ENCODE results near the gene NEMF. TPM values are rescaled to one million over a fixed set of nuclear protein-coding genes. Genes with fewer than 3 reads are reported as not detected.

Gene NEMF
- polyA plus RNA-seq, 1 experiment: 12.6 TPM

DNA sequence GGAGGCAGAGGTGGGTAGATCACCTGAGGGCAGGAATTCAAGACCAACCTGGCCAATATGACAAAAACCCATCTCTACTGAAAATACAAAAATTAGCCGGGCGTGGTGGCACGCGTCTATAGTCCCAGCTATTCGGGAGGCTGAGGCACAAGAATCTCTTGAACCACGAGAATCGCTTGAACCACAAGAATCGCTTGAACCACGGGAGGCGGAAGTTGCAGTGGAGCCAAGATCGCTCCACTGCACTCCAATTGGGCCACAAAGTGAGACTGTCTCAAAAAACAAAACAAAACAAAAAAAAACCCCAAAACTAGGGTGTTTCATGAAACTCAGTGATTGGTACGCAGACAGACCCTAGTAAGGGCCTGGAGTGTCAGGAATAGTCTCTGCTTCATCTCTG is 33.9 kb upstream of the NEMF start:
- POLR2A ChIA-PET: no interaction called here
- CTCF ChIA-PET: no interaction called here
- H3K4me3 ChIP-seq (ENCODE audit: low read depth, low read length): no peak overlapping the region
- TF ChIP-seq, protein P1, sequence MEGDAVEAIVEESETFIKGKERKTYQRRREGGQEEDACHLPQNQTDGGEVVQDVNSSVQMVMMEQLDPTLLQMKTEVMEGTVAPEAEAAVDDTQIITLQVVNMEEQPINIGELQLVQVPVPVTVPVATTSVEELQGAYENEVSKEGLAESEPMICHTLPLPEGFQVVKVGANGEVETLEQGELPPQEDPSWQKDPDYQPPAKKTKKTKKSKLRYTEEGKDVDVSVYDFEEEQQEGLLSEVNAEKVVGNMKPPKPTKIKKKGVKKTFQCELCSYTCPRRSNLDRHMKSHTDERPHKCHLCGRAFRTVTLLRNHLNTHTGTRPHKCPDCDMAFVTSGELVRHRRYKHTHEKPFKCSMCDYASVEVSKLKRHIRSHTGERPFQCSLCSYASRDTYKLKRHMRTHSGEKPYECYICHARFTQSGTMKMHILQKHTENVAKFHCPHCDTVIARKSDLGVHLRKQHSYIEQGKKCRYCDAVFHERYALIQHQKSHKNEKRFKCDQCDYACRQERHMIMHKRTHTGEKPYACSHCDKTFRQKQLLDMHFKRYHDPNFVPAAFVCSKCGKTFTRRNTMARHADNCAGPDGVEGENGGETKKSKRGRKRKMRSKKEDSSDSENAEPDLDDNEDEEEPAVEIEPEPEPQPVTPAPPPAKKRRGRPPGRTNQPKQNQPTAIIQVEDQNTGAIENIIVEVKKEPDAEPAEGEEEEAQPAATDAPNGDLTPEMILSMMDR (IDR thresholded peaks at IDR 0.05; ENCODE audit: insufficient read depth, low read depth, low read length): no peak
- no peaks in the 10 kb centered on the region for H3K36me3 ChIP-seq (ENCODE audit: control insufficient read depth, insufficient read depth, low read length)
- no peaks in the 10 kb centered on the region for H3K27me3 ChIP-seq (ENCODE audit: control insufficient read depth, insufficient read depth, low read length)
- no peak for DNase-seq (ENCODE audit: low read depth)

DNA sequence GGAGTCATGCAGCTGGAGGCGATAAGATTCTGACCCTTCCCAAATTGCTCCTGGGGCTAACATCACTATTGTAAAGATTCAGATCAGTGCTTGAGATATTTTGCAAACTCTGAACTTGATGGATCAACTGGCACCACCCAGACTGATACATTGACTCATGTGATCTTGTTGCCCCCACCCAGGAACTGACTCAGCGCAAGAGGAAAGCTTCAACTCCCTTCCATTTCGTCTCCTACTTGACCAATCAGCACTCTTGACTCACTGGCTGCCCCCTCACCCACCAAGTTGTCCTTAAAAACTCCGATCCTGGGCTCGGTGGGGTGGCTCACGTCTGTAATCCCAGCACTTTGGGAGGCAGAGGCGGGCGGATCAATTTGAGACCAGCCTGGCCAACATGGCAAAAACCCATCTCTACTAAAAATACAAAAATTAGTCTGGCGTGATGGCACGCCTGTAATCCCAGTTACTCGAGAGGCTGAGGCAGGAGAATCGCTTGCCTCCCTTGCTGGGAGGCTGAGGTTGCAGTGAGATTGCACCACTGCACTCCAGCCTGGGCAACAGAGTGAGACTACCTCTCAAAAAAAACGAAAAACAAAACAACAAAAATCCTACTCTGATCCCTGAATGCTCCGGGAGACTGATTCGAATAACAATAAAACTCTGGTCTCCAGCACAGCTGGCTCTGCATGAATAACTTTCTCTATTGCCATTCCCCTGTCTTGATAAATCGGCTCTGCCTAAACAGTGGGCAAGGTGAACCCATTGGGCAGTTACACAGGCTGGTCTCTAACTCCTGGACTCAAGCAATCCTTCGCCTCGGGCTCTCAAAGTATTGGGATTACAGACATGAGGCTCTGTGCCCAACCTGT is 30.5 kb upstream of the NEMF start:
- Histone ChIP-seq H3K27me3 (ENCODE audit: control insufficient read depth, insufficient read depth, low read length) (no peaks in the 10 kb centered on the region), H3K36me3 (ENCODE audit: control insufficient read depth, insufficient read depth, low read length) (no peaks in the 10 kb centered on the region), H3K4me3 (ENCODE audit: low read depth, low read length) (no peak overlapping the region)
- ChIA-PET POLR2A (no interaction called here), CTCF (interaction anchor here (1.5 kb wide), 1 partner anchor 18 kb away, joined by 6 read pairs; no protein-coding TSS in a partner anchor)
- TF ChIP-seq, protein P1 (IDR thresholded peaks at IDR 0.05; ENCODE audit: insufficient read depth, low read depth, low read length): no peak
- no peak for DNase-seq (ENCODE audit: low read depth)

DNA sequence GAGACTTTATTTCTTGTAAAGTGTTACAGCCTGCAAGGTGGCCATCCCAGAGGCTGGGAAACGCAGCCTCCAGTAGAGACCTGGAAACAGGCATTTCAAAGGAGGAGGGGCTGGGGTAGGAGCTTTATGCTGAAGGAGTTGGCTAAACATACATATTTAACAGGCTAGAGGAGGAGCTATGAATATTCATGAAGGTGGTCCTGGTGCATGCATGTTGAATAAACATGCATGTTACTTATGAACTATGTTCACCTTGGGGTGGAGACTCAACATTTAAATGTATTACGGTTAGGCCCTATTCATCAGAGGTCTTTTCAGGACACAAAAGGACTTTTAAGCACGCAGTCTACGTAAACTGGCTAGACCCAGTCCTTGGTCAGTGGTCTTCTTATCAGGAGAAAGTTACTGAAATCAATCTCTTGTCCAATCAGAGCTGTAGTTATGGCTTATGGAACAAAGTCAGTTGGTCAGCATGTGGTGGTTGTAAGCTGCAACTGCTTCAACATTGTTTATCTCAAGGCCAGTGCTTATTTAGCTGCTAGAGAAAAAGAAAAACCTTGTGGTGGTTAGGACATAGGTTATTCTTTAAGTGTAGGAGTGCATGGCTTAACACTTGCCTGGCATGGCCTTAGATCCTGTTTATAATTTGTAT is 28.9 kb upstream of the NEMF start:
- Histone ChIP-seq H3K4me3 (ENCODE audit: low read depth, low read length) (no peak overlapping the region), H3K27me3 (ENCODE audit: control insufficient read depth, insufficient read depth, low read length) (no peaks in the 10 kb centered on the region), H3K36me3 (ENCODE audit: control insufficient read depth, insufficient read depth, low read length) (no peaks in the 10 kb centered on the region)
- DNase-seq (ENCODE audit: low read depth): no peak
- POLR2A ChIA-PET: no interaction called here
- CTCF ChIA-PET: interaction anchor here (0.8 to 1.5 kb wide), 3 partner anchors 16 to 223 kb away, joined by 3 to 6 read pairs (median 3); no protein-coding TSS in a partner anchor
- TF ChIP-seq, protein P1 (IDR thresholded peaks at IDR 0.05; ENCODE audit: insufficient read depth, low read depth, low read length): no peak

DNA sequence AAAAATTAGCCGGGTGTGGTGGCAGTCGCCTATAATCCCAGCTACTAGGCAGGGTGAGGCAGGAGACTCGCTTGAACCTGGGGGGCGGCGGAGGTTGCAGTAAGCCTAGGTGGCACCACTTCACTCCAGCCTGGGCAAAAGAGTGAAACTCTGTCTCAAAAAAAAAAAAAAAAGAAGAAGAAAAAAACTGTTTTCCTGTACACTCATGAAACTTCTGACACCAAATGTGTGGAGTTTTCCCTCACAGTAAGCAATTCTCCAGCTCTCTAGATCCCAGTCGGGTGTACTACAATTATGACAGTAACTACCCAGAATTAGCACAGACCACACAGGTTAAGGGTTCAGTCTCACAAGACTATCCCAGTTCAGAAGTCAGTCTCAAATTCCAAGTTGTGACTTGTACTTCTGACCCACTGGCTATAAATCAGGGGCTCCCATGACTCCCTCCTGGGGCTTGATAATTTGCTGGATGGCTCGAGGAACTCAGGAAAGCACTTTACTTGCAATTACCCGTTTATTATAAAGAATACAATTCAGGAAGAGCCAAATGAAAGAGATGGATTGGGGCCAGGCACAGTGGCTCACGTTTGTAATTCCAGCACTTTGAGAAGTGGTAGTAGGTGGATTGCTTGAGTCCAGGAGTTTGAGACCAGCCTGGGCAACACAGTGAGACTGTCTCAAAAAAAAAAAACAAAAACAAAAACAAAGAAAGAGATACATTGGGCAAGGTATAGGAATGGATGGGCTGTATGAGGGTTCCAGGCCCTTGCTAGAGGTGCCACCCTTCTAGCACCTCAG is 27.9 kb upstream of the NEMF start:
- H3K4me3 ChIP-seq (ENCODE audit: low read depth, low read length): no peak overlapping the region
- TF ChIP-seq, protein P1 (IDR thresholded peaks at IDR 0.05; ENCODE audit: insufficient read depth, low read depth, low read length): no peak
- no peaks in the 10 kb centered on the region for H3K36me3 ChIP-seq (ENCODE audit: control insufficient read depth, insufficient read depth, low read length)
- CTCF ChIA-PET: interaction anchor here (0.8 to 2.6 kb wide), 11 partner anchors 12 to 228 kb away, joined by 3 to 13 read pairs (median 3); no protein-coding TSS in a partner anchor
- POLR2A ChIA-PET: no interaction called here
- H3K27me3 ChIP-seq (ENCODE audit: control insufficient read depth, insufficient read depth, low read length): no peaks in the 10 kb centered on the region
- no peak for DNase-seq (ENCODE audit: low read depth)

All from BJ (cell line).